H9 (cell line): ENCODE data around the gene TMOD1. TPM values are rescaled to one million over a fixed set of nuclear protein-coding genes. Genes with fewer than 3 reads are reported as not detected.
"Not testable (repeated sequence)": the region's sequence is repeated elsewhere in the genome, so short reads cannot be mapped to it uniquely, and the experiment has no call there.

Source experiments
- DNase-seq: peaks from one replicate; pipeline ENCODE4 v3.0.0-alpha.2; 2017
- H2AFZ ChIP-seq: one replicate; pipeline ENCODE4 v1.6.1; 2013; ENCODE audit warnings: mild to moderate bottlenecking, low read length, control low read depth, moderate library complexity
- H2AK5ac ChIP-seq: 2 replicates; pipeline ENCODE4 v1.6.1; 2013; ENCODE audit warnings: low read length, control low read depth, mixed read lengths; ENCODE audit not compliant: insufficient read length
- H2BK120ac ChIP-seq: one replicate; pipeline ENCODE4 v1.6.1; 2013; ENCODE audit warnings: low read depth, mild to moderate bottlenecking, low read length, control low read depth, inconsistent platforms; ENCODE audit not compliant: poor library complexity, severe bottlenecking
- H2BK12ac ChIP-seq: 2 replicates; pipeline ENCODE4 v1.6.1; 2013; ENCODE audit warnings: low read length, control low read depth, mixed read lengths, low read depth; ENCODE audit not compliant: insufficient read length
- H2BK15ac ChIP-seq: 2 replicates; pipeline ENCODE4 v1.6.1; 2013; ENCODE audit warnings: low read depth, low read length, control low read depth
- H2BK20ac ChIP-seq: one replicate; pipeline ENCODE4 v1.6.1; 2013; ENCODE audit warnings: low read depth, mild to moderate bottlenecking, low read length, control low read depth, inconsistent platforms; ENCODE audit not compliant: poor library complexity, severe bottlenecking
- H2BK5ac ChIP-seq: 2 replicates; pipeline ENCODE4 v1.6.1; 2013; ENCODE audit warnings: low read length, control low read depth, mixed read lengths; ENCODE audit not compliant: insufficient read length
- H3K14ac ChIP-seq: 2 replicates; pipeline ENCODE4 v1.6.1; 2013; ENCODE audit warnings: low read length, control low read depth; ENCODE audit not compliant: insufficient read depth
- H3K18ac ChIP-seq: 2 replicates; pipeline ENCODE4 v1.6.1; 2013; ENCODE audit warnings: low read depth, mild to moderate bottlenecking, mixed read lengths, low read length, control low read depth; ENCODE audit not compliant: insufficient read length
- H3K23ac ChIP-seq: 2 replicates; pipeline ENCODE4 v1.6.1; 2013; ENCODE audit warnings: low read length, control low read depth, mixed read lengths, low read depth; ENCODE audit not compliant: insufficient read length
- H3K23me2 ChIP-seq: 2 replicates; pipeline ENCODE4 v1.6.1; 2013; ENCODE audit warnings: low read depth, mild to moderate bottlenecking, mixed read lengths, low read length, control low read depth; ENCODE audit not compliant: insufficient read length, poor library complexity, severe bottlenecking
- H3K27ac ChIP-seq: 2 replicates; pipeline ENCODE4 v1.5.1; 2013; ENCODE audit warnings: low read length, control low read depth, mixed read lengths, low read depth; ENCODE audit not compliant: insufficient read length
- H3K27me3 ChIP-seq: 2 replicates; pipeline ENCODE4 v1.6.1; 2013; ENCODE audit warnings: low read length, control low read depth, inconsistent platforms; ENCODE audit not compliant: insufficient read depth
- H3K4ac ChIP-seq: 2 replicates; pipeline ENCODE4 v1.6.1; 2013; ENCODE audit warnings: low read depth, mild to moderate bottlenecking, control low read depth, inconsistent platforms, low read length, moderate library complexity
- H3K4me1 ChIP-seq: 2 replicates; pipeline ENCODE4 v1.6.1; 2013; ENCODE audit warnings: low read length, control low read depth, inconsistent platforms; ENCODE audit not compliant: insufficient read depth
- H3K4me2 ChIP-seq: 2 replicates; pipeline ENCODE4 v1.6.1; 2013; ENCODE audit warnings: low read length, control low read depth, mixed read lengths; ENCODE audit not compliant: insufficient read length, insufficient read depth
- H3K56ac ChIP-seq: 2 replicates; pipeline ENCODE4 v1.6.1; 2013; ENCODE audit warnings: low read depth, mild to moderate bottlenecking, mixed read lengths, low read length, control low read depth; ENCODE audit not compliant: insufficient read length
- H3K79me1 ChIP-seq: 2 replicates; pipeline ENCODE4 v1.6.1; 2013; ENCODE audit warnings: low read depth, mild to moderate bottlenecking, moderate library complexity, low read length, control low read depth, inconsistent platforms; ENCODE audit not compliant: insufficient read depth, poor library complexity, severe bottlenecking
- H3K79me2 ChIP-seq: 2 replicates; pipeline ENCODE4 v1.6.1; 2013; ENCODE audit warnings: low read length, control low read depth, inconsistent platforms; ENCODE audit not compliant: insufficient read depth
- H3K9ac ChIP-seq: 2 replicates; pipeline ENCODE4 v1.6.1; 2013; ENCODE audit warnings: low read length, control low read depth, mixed read lengths; ENCODE audit not compliant: insufficient read length; ENCODE audit errors: extremely low read depth
- H3K9me3 ChIP-seq: one replicate; pipeline ENCODE4 v1.6.1; 2013; ENCODE audit warnings: low read depth, low read length, inconsistent platforms; ENCODE audit not compliant: control insufficient read depth
- H3T11ph ChIP-seq: one replicate; pipeline ENCODE4 v1.6.1; 2013; ENCODE audit warnings: mild to moderate bottlenecking, low read length, control low read depth, inconsistent platforms
- H4K20me1 ChIP-seq: one replicate; pipeline ENCODE4 v1.6.1; 2013; ENCODE audit not compliant: control insufficient read depth, insufficient read length, insufficient read depth
- H4K5ac ChIP-seq: 2 replicates; pipeline ENCODE4 v1.6.1; 2013; ENCODE audit warnings: low read depth, mild to moderate bottlenecking, mixed read lengths, low read length, control low read depth; ENCODE audit not compliant: insufficient read length
- H4K8ac ChIP-seq: replicated peaks from 2 replicates; pipeline ENCODE4 v1.6.1; 2013; ENCODE audit warnings: low read length, control low read depth, mixed read lengths, low read depth; ENCODE audit not compliant: insufficient read length
- H4K91ac ChIP-seq: 2 replicates; pipeline ENCODE4 v1.6.1; 2013; ENCODE audit warnings: low read depth, mild to moderate bottlenecking, moderate library complexity, mixed read lengths, low read length, control low read depth; ENCODE audit not compliant: insufficient read length
- H3K27ac Mint-ChIP-seq, 3 experiments: 2 replicates in 2 of 3; 3 replicates in 1 of 3; pipeline ENCODE4 v1.8.0; 2020 to 2021; ENCODE audit warnings: mixed read lengths in 3 of 3, mild to moderate bottlenecking in 1 of 3, moderate library complexity in 1 of 3
- H3K27me3 Mint-ChIP-seq: 2 replicates; pipeline ENCODE4 v1.8.0; 2021; ENCODE audit warnings: low read depth, mild to moderate bottlenecking, moderate library complexity, mixed read lengths
- H3K36me3 Mint-ChIP-seq, 3 experiments: 2 replicates in 2 of 3; 3 replicates in 1 of 3; pipeline ENCODE4 v1.8.0; 2020 to 2021; ENCODE audit warnings: low read depth in 3 of 3, mixed read lengths in 3 of 3; ENCODE audit not compliant: insufficient read depth in 1 of 3
- H3K4me1 Mint-ChIP-seq, 2 experiments: 2 replicates each; pipeline ENCODE4 v1.8.0; 2020; ENCODE audit warnings: mixed read lengths in 2 of 2
- H3K4me3 Mint-ChIP-seq, 2 experiments: 2 replicates in 1 of 2; 3 replicates in 1 of 2; pipeline ENCODE4 v1.8.0; 2020 to 2021; ENCODE audit warnings: mild to moderate bottlenecking in 2 of 2, mixed read lengths in 2 of 2, moderate library complexity in 1 of 2
- H3K9me3 Mint-ChIP-seq, 2 experiments: 2 replicates in 1 of 2; 3 replicates in 1 of 2; pipeline ENCODE4 v1.8.0; 2020; ENCODE audit warnings: mild to moderate bottlenecking in 2 of 2, mixed read lengths in 2 of 2, moderate library complexity in 1 of 2
- total RNA-seq: library from RNA; stranded (reverse); gene quantifications from 2 replicates; pipeline ENCODE4 v1.2.1, GENCODE V29; 2021

The TMOD1 gene
- total RNA-seq, 1 experiment from 2014 or later: 0.98 TPM

DNA sequence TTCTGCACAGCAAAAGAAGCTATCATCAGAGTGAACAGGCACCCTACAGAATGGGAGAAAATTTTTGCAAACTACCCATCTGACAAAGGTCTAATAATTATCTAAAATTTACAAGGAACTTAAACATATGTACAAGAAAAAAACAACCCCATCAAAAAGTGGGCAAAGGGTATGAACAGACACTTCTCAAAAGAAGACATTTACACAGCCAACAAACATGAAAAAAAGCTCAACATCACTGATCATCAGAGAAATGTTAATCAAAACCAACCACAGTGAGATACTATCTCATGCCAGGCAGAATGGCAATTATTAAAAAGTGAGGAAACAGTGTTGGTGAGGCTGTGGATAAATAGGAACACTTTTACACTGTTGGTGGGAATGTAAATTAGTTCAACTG lies 44.6 kb upstream of the TMOD1 start:
- H3K27ac ChIP-seq, H3K4ac ChIP-seq, H2BK15ac ChIP-seq, H3K4me2 ChIP-seq, H3K23ac ChIP-seq, H3K36me3 Mint-ChIP-seq, H3K27ac Mint-ChIP-seq, H4K91ac ChIP-seq, H3K27me3 ChIP-seq, H3K9me3 Mint-ChIP-seq, H2AK5ac ChIP-seq, H4K5ac ChIP-seq, H3K27me3 Mint-ChIP-seq, H2BK5ac ChIP-seq, H3K14ac ChIP-seq, H3K18ac ChIP-seq, H2AFZ ChIP-seq, H2BK120ac ChIP-seq, H3K56ac ChIP-seq, DNase-seq, H3K79me2 ChIP-seq, H3K4me1 Mint-ChIP-seq, H4K8ac ChIP-seq, H2BK12ac ChIP-seq, H3K4me1 ChIP-seq, H3K9ac ChIP-seq, H3K23me2 ChIP-seq, H2BK20ac ChIP-seq, H3K9me3 ChIP-seq, H3T11ph ChIP-seq, H3K4me3 Mint-ChIP-seq, H3K79me1 ChIP-seq, H4K20me1 ChIP-seq: not testable (repeated sequence)
